Inflammatory macrophage (primary cell): ENCODE measurements around the gene FAM163B.
A peak's percentile ranks its signal among the peaks of the same experiment; 100 is the strongest.

Experiments
- DNase-seq, 2 donors: peaks; one replicate each; pipeline ENCODE4 v3.0.0-alpha.2; 2020 to 2022

The FAM163B gene

DNA sequence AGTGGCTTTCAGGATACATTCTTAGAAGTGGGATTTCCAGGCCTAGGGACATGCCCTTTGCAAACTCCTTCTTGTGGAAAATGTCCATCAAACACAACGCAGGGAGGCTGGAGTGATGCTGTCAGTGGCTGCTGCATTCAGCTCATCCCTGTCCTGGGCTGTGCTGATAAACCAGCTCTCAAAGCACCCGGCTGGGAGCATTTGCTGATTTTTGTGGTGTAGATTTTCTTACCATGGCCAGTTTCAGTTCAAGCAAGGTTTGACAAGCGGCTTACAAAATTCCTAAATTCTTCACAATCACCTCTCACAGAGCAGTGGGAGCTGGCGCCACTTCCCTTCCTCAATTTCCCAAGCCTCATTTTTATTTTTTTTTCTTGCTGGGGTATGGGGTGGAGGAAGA is 28.2 kb downstream of the FAM163B start:
- DNase-seq: no peak

DNA sequence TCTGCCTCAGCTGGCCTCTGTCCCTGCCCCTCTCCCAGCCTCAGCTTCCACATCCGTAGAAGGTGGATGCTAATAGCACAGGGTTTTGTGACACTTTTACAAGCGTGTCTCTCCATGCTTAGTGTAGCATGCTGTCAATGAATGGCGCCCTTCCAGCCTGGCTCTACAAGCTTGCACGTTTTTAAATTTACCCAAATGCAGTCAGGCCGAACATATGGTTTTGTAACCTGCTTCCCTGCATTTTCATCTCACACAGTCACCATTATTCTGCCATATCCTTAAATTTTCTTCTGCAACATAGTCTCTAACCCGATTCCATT is 28.8 kb downstream of the FAM163B start:
- no peak for DNase-seq

DNA sequence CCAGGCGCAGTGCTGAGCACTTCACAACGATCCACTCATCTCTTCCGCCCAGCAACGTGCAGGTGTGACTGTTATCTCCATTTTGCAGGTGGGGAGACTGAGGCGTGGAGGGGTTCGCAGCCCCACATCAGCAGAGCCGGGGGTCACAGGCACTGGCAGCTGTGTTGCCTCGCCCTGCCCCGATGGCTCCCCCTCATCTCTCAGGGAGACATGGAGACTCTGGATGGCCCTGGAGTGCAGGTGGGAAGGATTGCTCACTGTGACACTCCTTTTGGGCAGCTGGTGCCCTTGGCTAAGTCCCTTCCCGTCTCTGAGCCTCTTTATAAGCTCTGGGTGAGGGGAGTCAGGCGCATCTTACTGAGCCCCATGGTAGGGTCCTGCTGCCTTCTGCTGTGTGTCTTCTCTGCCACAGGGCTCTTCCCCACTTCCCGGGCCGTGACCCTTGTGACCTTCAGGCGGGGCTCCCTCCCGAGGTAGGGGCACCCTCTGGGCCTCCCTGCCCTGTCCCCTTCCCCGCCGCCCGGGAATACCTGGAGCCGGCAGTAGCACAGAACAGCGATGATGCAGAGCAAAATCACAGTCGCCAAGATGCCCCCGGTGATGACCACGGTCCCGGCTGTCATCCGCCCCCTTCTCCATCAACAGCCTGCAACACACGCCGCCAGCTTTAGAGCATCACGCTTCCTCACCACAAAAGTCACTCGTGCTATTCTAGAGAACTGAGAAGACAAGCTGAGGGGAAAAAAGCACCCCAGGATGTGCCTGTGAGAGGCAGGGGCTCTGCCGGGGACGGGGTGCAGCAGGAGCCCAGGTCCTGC is 29.4 kb downstream of the FAM163B start:
- DNase-seq: no peak

DNA sequence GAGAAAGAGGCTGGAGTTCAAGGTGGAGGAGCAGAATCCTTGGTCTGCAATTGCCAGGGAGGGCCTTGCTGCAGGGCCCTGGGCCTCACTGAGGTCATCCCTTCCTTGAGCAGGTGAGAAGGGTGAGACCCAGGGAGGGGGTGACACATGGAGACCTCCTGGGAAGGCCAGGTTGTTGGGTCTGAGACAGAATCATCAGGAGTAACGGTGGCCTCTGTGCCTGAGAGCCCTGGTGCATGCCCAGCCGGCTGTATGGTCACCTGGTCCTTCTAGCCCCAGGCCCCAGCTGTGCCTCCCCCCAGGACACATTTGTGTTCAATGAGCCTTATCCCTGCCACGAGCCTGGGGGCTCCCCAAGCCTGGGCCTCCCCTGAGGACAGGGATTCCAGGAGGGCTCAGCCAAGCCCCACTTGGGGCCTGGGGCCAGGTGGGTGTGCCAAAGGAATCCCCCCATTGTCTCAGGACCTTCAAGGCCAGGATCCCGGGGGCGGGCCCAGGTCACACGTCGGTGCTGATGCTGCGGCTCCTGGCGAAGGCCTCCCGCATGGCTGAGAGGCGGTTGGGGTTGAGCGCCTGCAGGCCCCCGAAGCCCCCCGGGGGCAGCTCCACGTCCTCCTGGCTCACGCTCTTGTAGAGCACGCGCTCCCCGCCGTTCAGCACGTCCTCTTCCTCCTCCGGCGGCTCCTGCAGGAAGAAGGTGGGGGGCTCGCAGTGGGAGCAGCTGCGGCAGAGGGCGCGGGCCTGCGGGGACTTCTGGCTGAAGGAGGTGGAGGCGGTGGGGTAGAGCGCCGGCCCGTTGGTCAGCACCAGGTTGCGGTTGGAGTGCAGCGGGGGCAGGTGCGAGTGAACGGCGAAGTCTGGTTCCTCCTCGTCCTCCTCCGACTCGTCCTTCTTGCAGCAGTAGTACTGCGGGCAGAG is 30.4 kb downstream of the FAM163B start:
- DNase-seq: no peak

DNA sequence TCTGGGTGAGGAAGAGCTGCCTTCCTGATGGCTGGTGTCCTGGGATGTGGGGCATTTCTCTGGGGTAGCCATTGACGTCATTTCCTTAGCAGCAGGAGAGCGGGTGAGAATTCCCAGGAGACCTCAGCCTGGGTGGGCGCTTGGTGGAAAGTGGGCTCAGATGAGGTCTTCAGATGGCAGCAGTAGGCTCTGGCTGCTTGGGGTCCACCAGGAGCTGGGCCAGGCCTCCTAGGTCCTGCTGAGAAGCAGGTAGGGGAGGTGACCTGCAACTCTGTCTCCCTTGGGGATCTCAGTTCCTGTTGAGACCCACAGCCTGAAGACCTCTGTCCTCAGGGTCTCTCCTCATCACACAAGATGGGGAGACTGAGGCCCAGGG is 31.5 kb downstream of the FAM163B start:
- DNase-seq: no peak

DNA sequence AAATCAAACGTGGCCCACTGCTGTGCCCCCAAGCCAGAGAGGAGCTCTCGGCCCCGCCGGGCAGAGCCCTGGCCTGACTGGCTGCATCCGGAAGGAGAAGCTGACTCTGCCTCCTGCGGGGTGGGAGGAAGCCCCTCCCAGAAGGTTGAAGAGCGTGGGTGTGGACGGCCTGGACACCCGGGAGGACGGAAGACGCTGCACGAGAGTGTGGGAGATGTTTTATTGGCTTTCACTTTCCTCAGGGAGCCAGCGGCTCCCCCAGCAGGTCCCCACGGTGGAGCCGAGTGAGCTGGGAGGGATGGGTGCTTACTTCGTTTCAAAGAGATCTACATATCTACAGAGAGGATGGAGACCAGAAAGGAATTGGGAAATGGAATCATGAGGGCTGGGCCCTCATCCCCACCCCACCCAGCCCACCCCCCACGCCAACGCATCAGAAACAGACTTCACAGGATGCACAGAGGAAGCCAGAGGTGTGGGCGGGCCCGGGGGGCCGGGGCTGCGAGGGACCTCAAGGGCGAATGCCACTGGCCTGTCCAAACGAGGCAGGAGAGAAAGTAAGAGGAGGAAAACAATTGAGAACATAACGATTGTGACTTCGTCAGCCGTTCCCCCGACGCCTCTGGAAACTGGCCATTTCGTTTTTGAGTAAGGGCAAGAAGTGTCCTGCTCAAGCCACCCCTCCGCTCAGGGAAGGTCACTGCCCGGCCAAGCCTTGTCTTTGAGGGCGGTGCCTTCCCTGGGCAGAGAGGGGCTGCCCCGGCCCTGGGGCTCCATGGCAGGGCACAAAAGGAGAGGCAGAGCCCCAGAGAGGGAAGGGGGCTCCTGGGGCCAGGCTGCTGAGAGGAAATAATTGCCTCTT is 32.1 kb downstream of the FAM163B start:
- DNase-seq: peak; percentile 49 to 73

DNA sequence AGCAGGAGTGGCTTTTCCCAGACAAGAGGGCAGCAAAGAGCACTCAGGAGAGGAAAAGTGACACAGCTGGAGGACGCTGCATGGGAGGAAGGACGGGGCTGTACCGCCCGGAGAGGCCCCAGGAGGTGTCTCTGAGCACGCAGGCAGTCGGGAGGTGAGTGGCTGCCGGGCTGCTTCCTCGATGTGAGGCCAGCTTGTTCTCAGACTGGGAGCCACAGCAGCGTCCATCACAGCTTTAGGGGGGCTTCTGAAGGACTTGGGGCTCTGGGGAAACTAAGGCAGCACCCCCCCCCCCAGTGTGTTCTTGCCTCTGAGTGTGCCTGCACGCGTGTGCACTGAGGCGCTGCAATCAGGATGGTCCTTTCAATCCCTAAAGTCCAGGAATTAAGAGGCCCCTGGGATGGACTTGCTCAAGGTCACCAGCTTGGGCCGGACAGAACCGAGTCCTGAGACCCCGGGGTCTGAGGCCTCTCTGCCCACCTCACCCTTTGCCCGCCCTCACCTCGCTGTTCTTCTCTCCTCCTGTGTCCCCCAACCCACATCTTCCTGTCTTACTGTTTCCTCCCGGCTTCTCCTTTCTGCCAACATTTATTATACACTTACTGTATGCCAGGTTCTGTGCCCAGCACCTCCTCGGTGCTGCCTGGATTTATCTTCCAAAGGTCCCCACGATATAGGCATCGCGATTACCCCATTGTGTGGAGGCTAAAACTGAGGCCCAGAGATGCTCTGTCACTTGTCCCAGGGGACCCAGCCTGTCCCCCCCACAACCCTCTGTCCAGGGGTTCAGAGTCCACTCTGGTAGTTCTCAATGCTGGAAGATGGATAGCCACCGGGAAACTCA is 32.9 kb downstream of the FAM163B start:
- no peak for DNase-seq

DNA sequence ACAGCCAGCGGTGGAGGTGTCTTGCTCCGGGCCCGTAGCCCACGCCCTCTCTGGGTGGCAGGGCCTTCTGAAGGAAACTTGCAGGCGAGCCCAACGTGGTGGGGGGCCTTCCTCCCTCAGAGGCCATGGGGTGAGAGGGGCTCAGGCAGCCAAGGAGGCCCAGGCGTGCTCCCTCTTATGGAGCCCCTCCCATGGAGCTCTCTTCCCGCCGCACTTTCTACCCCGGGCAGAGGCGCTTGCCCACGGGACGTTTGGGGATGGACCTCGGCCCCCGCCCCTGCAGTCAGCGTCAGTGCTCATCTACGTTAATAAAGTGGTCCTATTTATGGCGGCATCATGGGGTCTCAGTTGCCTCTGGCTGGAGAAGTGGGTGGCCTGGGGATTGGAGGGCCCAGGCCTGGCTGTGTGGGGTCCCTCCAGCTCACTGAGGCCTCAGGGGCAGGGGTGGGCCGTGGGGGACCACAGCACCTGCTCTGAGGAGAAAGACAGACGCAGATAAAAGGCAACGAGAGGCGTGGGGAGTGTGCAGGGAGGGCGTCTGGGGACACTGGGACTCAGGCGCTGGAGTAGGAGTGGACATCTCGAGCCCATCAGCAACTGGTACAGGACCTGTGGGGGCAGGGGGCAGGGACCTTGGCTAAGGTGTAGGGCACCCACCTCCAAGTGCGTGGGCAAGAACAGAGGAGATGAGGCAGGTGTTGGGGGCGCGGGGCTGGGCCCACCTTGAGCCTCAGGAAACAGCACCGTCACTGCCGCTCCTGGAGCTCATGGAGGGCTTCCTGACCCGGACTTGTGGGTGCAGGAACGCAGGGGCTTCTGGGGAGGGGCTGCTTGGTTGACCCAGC is 33.8 kb downstream of the FAM163B start:
- DNase-seq: no peak

DNA sequence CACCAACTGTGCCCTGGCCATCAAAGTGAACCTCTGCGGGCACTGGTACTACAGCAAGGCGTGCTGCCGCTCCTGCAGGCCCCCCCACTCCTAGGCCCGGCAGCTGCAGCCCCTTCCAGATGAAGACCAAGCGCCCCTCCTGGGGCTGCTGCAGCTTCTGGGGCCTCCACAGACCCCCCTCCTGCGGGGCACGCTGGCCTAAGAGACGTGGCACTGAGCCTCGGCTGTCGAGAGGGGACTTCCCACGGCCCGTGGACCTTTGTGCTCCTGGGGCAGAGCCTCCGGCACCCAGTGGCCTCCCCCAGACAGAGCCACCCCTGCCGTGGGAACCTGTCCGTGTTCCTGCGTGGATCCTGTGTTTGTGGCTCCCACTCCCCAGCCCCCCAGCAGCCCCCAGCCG is 34.4 kb downstream of the FAM163B start:
- no peak for DNase-seq

DNA sequence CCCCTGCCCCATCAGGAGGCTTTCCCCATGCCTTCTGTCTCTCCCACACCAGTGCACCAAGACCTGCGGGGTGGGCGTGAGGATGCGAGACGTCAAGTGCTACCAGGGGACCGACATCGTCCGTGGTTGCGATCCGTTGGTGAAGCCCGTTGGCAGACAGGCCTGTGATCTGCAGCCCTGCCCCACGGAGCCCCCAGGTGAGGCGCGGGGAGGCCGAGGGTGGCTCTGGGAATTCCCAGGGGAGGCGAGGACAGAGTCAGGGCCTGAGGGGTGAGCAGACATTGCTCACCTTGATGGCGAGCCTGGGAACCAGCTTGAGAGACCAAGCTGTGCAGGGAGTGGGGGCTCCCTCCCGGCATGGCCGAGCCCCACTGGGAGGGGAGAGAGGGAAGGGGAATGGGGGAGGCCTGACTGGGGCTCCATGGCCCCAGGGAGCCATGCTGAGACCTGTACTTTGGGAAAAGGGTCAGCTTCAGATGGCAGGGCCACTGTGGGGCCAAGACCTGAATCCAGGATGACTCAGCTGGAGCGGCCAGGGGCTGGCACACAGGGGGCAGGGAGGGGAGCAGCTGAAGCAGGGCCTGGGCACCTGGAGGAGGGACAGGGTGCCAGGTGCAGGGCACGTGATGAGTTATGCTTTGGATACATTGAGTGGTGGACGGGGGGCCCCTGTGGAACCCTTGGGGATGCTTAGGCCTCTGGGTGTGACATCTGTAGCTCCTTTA is 35.2 kb downstream of the FAM163B start:
- no peak for DNase-seq

DNA sequence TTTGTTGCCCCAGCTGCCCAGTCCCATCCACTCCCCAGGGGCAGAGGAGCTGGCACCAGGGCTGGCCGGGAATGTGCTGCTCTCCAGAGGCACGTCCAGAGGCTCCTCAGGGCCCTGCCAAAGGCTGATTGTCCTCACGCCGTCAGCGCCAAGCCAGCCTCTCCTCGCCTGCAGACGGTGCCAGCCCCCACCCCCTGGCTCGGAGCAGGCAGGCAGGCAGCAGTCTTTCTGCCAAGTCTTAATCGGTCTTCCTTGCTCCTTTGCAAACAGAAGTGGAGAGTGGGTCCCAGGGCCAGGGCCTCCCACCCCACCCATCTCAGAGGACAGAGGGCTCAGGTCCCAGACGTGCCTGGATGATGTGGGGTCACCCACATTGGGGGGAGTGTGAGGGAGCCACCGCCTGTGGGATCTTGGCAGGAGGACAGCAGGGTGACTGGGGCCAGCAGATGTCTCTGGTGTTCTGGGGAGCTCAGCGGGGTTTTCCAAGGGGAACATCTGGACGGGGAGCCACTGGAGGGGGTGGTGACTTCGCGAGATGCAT is 36.3 kb downstream of the FAM163B start:
- no peak for DNase-seq

DNA sequence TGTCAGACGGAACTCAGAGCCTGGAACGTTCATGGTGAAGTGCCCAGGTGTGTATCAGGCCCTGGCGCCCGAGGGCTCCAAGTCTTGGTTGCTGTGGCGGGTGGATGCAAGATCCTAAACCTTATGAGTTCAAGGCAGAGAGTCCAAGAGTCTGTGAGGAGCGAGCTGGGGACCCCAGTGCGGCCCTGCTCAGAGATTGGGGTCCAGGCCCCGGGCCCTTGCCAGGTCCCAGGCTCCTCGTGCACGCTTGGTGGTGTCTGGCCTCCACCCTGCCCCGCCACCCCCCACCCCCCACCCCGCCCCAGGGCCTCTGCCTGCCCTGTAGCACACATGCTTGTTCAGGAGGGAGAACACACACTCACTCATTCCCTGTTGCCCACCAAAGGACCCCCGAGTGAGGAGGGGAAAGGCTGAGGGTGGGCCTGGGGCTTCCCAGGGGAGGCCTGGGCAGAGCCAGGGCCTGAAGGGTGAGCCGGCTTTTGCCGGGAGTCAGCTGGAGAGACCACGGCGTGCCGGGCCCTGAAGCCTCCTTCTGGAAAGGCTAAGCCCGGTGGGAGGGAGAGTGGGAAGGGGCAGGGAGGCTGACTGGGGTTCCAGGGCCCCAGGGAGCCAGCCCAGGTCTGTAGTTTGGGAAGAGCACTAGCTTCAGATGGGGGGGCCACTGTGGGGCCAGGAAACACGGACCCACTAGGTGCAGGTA is 37.1 kb downstream of the FAM163B start:
- DNase-seq: no peak

DNA sequence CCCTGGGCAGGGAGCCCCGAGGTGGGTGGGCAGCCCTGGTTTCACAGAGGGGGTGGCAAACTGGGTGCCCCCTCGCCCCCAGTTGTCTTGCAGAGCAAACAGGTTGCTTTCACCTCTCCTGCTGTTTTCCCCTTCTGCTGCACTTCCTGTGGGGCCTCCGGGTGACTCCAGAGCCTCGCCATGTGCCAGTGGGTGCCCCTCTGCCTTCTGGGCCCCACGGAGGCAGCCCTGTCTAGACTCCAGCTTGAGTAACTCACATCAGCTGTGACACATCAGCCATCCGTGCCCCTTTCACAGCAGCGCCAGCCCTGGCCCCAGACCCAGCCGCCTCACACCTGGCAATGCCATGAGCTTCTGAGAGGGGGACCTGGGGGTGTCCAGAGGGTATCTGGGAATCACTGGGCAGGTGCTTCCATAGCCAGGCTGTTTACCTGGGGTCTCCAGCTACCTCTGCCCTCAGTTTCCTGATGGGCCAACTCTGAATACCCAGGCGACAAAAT is 37.7 kb downstream of the FAM163B start:
- DNase-seq: no peak

DNA sequence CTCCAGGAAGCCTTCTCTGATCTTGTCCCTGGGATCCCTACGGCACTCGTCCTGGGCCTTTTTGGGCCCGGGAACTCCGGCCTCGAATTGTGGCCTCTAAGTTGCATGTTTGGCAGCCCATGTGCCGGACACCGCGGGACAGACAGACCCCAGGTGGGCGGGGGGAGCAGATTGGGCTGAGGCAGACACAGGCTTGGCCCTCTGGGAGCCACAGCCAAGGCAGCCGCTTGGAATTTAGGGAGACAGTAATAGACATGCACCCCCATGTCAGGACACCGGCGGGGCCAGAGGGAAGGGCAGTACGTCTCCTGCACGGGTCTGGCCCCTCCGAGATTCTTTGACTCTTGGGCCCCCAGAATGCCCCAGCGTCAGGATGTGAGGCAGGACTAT is 38.5 kb downstream of the FAM163B start:
- DNase-seq: no peak

DNA sequence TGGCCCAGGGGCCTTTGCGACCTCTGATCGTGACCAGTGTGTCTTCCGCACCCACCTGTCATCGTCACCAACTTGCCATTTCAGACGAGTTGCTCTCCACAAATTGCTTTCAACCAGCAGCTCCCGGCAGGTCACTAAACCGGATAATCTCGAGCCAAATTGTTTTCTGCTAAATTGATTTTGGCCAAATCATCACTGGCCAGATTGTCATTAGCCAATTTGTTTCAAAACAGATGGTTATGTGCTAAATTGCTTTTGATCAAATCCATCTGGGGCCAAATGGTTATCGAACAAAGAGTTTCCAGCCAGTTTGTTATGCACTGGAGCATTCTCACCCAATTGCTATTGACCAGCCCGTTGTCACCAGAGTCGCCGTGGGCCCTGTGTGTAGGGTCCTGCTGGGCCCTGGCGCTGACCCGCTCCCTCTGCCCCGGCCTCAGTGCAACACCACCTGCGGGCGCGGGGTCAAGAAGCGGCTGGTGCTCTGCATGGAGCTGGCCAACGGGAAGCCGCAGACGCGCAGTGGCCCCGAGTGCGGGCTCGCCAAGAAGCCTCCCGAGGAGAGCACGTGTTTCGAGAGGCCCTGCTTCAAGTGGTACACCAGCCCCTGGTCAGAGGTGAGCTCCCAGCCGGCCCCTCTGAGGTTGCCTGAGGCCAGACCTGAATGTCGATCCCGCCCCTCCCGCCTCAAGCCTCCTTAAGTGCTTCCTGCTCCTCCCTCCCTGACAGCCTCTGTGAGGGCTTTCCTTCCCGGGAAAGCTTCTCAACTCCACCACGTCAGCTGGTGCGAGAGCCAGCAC is 39.1 kb downstream of the FAM163B start:
- no peak for DNase-seq

DNA sequence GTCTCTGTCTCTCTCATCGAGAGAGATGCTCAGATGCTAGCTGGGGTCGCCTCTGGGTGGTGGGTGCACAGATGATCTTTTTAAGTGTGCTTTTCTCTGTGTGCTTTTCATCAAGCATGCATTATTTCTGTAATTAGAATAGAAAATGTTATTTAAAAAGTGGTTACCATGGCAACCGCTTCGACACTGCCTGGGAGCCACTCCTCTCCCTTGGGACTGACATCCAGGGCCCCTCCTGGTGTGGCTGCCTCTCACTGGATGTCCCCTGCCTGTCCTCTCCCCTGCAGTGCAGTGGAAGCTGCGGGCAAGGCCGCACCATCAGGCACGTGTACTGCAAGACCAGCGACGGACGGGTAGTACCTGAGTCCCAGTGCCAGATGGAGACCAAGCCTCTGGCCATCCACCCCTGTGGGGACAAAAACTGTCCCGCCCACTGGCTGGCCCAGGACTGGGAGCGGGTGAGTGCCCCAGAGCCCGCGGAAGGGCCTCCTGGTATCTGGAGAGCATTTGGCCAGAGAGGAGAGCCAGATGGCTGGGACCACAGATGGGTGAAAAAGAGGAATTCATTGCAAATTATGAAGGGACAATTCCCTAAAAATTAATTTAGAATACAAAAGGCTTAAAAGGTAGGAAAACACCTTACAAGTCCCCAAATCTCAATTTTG is 39.9 kb downstream of the FAM163B start:
- DNase-seq: no peak

DNA sequence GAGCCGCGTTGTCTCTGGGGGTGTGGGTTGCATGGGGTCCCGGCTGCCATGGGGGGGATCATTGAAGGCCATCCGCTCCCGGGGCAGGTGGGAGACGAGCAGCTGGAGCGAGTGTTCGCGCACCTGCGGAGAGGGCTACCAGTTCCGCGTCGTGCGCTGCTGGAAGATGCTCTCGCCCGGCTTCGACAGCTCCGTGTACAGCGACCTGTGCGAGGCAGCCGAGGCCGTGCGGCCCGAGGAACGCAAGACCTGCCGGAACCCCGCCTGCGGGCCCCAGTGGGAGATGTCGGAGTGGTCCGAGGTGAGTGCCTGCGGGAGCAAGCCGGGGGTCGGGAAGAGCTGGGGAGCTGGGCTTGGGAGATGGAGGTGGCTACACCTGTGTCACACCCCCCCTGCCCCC is 41.0 kb downstream of the FAM163B start:
- no peak for DNase-seq

DNA sequence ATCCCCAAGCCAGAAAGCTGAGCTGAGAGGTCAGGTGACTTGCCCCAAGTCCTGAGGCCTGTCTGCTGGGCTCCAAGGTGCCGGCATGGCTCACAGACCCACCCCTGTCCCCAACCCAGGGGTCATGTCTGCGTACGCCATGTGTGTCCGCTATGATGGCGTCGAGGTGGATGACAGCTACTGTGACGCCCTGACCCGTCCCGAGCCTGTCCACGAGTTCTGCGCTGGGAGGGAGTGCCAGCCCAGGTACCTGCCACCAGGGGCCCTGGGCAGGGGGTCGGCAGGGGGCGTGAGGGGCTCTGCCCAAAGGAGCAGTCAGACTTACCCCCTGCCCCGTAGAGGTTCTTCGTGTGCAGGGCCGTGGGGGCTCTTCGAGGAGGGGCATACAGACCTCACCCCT is 42.4 kb downstream of the FAM163B start:
- DNase-seq: no peak
